ENCODE data around the gene EIF2A. TPM values are rescaled to one million over a fixed set of nuclear protein-coding genes. Genes with fewer than 3 reads are reported as not detected.
A peak's percentile ranks its signal among the peaks of the same experiment; 100 is the strongest.
"Not testable (repeated sequence)": the region's sequence is repeated elsewhere in the genome, so short reads cannot be mapped to it uniquely, and the experiment has no call there.

EIF2A gene
- total RNA-seq (2021): 96.4 and 102 TPM in 2 replicates
- percentile 94 among the genes with signal in this experiment for Bru-seq, nascent RNA
- percentile 92 among the genes with signal in this experiment for BruChase-seq, experiment 1, labeled RNA remaining after a 2-hour chase
- percentile 94 among the genes with signal in this experiment for BruChase-seq, experiment 2, labeled RNA remaining after a 6-hour chase
- long read RNA-seq, transcript EIF2A-214 (13 exons, 1,913 nt): minor isoform, 5 of 165 reads
- long read RNA-seq, transcript EIF2A-203 (14 exons, 2,198 nt): major isoform, 125 of 165 reads
- long read RNA-seq, transcript EIF2A-210 (6 exons, 1,010 nt): minor isoform, 10 of 165 reads
- long read RNA-seq, partial matches to known transcripts: 6 of 165 reads
- long read RNA-seq, other reads (novel, unspliced or antisense): 17 of 165 reads

DNA sequence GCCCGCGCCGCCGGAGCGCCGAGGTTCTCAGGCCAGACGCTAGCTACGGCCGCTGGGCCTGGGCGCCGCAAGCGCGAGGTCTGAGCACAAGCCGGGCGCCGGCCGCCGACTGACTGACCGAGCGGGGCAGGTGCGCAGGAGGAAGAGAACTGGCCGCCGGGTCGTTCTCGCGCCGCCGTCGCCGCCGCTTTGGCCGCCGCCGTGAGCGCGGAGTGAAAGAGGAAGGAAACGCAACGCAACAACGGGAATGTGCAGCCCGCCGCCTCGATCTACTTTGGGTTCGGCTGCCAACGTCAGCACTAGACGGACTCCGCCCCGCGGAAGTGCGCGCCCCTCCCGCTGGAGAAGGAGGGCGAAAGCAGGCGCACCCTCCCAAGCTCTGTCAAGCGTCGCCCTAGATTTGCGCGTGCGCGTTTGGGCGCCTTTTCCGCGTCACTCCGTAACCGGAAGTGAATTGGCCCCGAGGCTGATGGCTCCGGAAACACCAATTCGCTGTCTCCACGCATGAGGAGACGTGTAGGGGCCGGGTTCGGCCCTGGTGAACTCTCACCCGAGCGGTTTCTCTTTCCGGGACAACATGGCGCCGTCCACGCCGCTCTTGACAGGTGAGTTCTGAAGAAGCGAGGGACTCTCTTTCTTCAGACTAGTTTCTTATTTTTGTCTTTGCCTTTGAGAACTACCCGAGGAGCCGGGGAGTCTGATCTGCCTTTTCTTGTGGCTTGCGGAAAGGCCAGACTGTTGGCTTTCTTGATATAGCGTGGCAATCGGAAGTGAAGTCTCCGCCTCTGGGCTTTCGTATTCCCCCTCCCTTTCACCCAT lies at the start of gene EIF2A, which contains the start of gene SERP1:
TSS of gene EIF2A (plus strand) at position 562 of the 819 bp plus-strand sequence. CDS start at position 578, 16 bp downstream.
TSS of gene SERP1 (minus strand) at position 271 of the 819 bp plus-strand sequence. CDS start 361 bp downstream, outside the sequence.
- intact Hi-C loops (cut with micrococcal nuclease; ENCODE audit: unreplicated experiment): loop anchor here (1.0 to 5.0 kb wide), 6 partner anchors 53 to 324 kb away; partner anchors contain the start of genes ERICH6, SIAH2 and TSC22D2
- CTCF ChIA-PET: no interaction called here

DNA sequence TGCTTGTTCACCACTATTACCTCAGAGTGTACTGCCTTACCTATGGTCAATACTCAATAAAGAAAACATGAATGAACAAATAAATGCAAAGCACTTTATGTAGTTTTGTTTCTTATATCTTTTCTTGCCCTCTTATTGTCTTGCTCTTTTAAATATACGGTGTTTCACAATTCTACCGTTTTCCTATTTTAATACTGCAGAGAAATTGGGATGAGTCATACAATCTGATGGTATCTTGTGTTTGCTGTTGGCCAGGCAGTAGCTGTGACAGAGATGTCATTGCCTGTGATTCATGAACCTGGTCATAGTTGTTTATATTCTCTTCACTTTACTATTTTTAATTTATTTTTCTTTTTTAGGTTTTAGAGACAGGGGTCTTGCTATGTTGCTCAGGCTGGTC lies 48.6 kb upstream of the EIF2A start:
- no peaks in the 10 kb centered on the region for H3K36me3 ChIP-seq (ENCODE audit: low read depth)
- no peaks in the 10 kb centered on the region for H3K9me2 ChIP-seq (ENCODE audit: insufficient read depth)
- intact Hi-C loops (cut with micrococcal nuclease; ENCODE audit: unreplicated experiment): loop anchor here (2.0 kb wide), 1 partner anchor 211 kb away; no protein-coding TSS in a partner anchor
- no peaks in the 10 kb centered on the region for H3K79me2 ChIP-seq (ENCODE audit: low read depth)
- no peak overlapping the region for H2AFZ ChIP-seq
- H3K4me3 ChIP-seq: no peak overlapping the region
- BruUV-seq (replicated peaks): no TSS peak
- TF ChIP-seq EZH2 (IDR thresholded peaks at IDR 0.05; ENCODE audit: low read depth): no peak
- TF ChIP-seq, protein P1, sequence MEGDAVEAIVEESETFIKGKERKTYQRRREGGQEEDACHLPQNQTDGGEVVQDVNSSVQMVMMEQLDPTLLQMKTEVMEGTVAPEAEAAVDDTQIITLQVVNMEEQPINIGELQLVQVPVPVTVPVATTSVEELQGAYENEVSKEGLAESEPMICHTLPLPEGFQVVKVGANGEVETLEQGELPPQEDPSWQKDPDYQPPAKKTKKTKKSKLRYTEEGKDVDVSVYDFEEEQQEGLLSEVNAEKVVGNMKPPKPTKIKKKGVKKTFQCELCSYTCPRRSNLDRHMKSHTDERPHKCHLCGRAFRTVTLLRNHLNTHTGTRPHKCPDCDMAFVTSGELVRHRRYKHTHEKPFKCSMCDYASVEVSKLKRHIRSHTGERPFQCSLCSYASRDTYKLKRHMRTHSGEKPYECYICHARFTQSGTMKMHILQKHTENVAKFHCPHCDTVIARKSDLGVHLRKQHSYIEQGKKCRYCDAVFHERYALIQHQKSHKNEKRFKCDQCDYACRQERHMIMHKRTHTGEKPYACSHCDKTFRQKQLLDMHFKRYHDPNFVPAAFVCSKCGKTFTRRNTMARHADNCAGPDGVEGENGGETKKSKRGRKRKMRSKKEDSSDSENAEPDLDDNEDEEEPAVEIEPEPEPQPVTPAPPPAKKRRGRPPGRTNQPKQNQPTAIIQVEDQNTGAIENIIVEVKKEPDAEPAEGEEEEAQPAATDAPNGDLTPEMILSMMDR (conservative IDR thresholded peaks at IDR 0.05): no peak
- peak overlapping the region; percentile 35 for H3K4me2 ChIP-seq
- H3K9me3 ChIP-seq (ENCODE audit: insufficient read depth, low read depth): peaks cover 14% of the 10 kb centered on the region
- peaks cover 17% of the 10 kb centered on the region for H3F3A ChIP-seq (ENCODE audit: insufficient read depth, low read depth)
- no peaks in the 10 kb centered on the region for H4K20me1 ChIP-seq (ENCODE audit: insufficient read depth)
- peak; percentile 21 to 88 for DNase-seq
- H3K4me1 ChIP-seq (replicated peaks; ENCODE audit: insufficient read depth): peaks cover 28% of the 10 kb centered on the region
- ChIA-PET POLR2A (ENCODE audit: unreplicated experiment) (interaction anchor here (0.6 to 0.7 kb wide), 2 partner anchors 82 to 992 kb away, joined by 5 to 7 read pairs; no protein-coding TSS in a partner anchor), CTCF (interaction anchor here (0.6 kb wide), 1 partner anchor 528 kb away, joined by 3 read pairs; no protein-coding TSS in a partner anchor)
- no peaks in the 10 kb centered on the region for H3K27me3 ChIP-seq (ENCODE audit: insufficient read depth, low read depth)
- H3K27ac ChIP-seq: 0 out of 2 replicates have a peak overlapping the region, but pooled peaks have one; percentile 9

More for the DNA sequence above, at the start of gene EIF2A, which contains the start of gene SERP1:
- H3F3A ChIP-seq (ENCODE audit: insufficient read depth, low read depth): peaks cover 27% of the 10 kb centered on the region
- H3K79me2 ChIP-seq (ENCODE audit: low read depth): peaks cover 94% of the 10 kb centered on the region
- H3K27ac ChIP-seq: peak within 1 kb of the TSS; percentile 93
- BruUV-seq (replicated peaks): no TSS peak
- 0 out of 2 replicates have a peak, but pooled peaks cover 13% of the 10 kb centered on the region for H4K20me1 ChIP-seq (ENCODE audit: insufficient read depth)
- no peaks in the 10 kb centered on the region for H3K9me3 ChIP-seq (ENCODE audit: insufficient read depth, low read depth)
- peak within 1 kb of the TSS; percentile 93 for H3K4me2 ChIP-seq
- peak within 1 kb of the TSS; percentile 78 for H2AFZ ChIP-seq
- peak within 1 kb of the TSS; percentile 82 for H3K4me3 ChIP-seq
- H3K27me3 ChIP-seq (ENCODE audit: insufficient read depth, low read depth): no peaks in the 10 kb centered on the region
- peaks cover 27% of the 10 kb centered on the region for H3K4me1 ChIP-seq (replicated peaks; ENCODE audit: insufficient read depth)
- H3K36me3 ChIP-seq (ENCODE audit: low read depth): peaks cover 27% of the 10 kb centered on the region
- peak; percentile 96 to 99 for DNase-seq
- H3K9me2 ChIP-seq (ENCODE audit: insufficient read depth): no peaks in the 10 kb centered on the region
- TF ChIP-seq, protein P1 (conservative IDR thresholded peaks at IDR 0.05): no peak
- TF ChIP-seq EZH2 (IDR thresholded peaks at IDR 0.05; ENCODE audit: low read depth): no peak
- POLR2A ChIA-PET (ENCODE audit: unreplicated experiment): interaction anchor here (0.6 to 0.7 kb wide), 3 partner anchors 23 to 570 kb away, joined by 3 to 6 read pairs (median 5); no protein-coding TSS in a partner anchor

DNA sequence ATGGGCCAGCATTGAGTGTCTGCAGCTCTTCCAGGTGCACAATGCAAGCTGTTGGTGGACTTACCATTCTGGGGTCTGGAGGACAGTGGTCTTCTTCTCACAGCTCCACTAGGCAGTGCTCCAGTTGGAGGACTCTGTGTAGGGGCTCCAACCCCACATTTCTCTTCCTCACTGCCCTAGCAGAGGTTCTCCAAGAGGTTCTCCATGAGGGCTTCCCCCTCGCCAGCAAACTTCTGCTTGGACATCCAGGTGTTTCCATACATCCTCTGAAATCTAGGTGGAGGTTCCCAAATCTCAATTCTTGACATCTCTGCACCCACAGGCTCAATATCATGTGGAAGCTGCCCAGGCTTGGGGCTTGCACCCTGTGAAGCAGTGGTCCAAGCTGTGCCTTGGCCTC lies 45.6 kb upstream of the EIF2A start:
- H3K36me3 ChIP-seq (ENCODE audit: low read depth); H4K20me1 ChIP-seq (ENCODE audit: insufficient read depth); H3K27ac ChIP-seq; POLR2A ChIA-PET (ENCODE audit: unreplicated experiment); H3K79me2 ChIP-seq (ENCODE audit: low read depth); H3K4me2 ChIP-seq; BruUV-seq (replicated peaks); H3K4me3 ChIP-seq; DNase-seq; H3K27me3 ChIP-seq (ENCODE audit: insufficient read depth, low read depth); intact Hi-C loops (cut with micrococcal nuclease; ENCODE audit: unreplicated experiment); H2AFZ ChIP-seq; CTCF ChIA-PET; H3K9me2 ChIP-seq (ENCODE audit: insufficient read depth): not testable (repeated sequence)
- Histone ChIP-seq H3K4me1 (replicated peaks; ENCODE audit: insufficient read depth) (peaks cover 21% of the 10 kb centered on the region), H3F3A (ENCODE audit: insufficient read depth, low read depth) (peaks cover 17% of the 10 kb centered on the region), H3K9me3 (ENCODE audit: insufficient read depth, low read depth) (peaks cover 14% of the 10 kb centered on the region)
